Activated T-cell treated with anti-CD3 and anti-CD28 coated beads for 24 hours (primary cell): ENCODE results near the gene LILRA2.
"Not testable (repeated sequence)": the region's sequence is repeated elsewhere in the genome, so short reads cannot be mapped to it uniquely, and the experiment has no call there.

Experiments
- DNase-seq: peaks from one replicate; pipeline ENCODE4 v3.0.0-alpha.2; 2020; ENCODE audit warnings: low read depth

The LILRA2 gene

GRCh38 chr19:54609356-54609791, 35.8 kb downstream of the LILRA2 start:
- DNase-seq: no peak

DNA sequence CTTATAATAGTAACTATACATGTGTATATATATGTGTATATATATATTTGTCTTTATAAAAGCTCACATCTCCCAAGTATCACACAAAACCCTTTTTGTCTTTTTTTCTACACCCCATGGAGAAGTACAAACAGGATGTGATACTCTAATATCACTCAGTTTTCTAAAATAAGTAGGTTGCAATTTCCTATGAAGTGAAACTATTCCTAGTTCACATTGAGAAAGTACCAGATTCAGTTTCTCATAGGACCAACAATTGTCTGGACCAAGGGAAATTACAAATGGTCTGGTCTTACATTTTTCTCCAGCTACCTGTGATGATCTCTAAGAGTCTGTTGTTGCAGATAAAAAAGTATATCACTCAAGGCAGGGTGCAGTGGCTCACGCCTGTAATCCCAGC, 38.8 kb downstream of the LILRA2 start:
- no peak for DNase-seq

DNA sequence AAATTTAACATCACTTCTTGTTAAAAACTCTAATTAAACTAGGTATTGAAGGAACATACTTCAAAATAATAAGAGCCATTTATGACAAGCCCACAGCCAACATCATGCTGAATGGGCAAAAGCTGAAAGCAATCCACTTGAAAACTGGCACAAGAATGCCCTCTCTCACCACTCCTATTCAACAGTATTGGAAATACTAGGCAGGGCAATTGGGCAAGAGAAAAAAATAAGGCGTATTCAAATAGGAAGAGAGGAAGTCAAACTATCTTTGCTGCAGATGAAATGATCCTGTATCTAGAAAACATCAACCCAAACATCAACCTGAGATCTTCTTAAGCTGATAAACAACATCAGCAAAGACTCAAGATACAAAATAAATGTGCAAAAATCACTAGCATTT, 41.1 kb downstream of the LILRA2 start:
- no peak for DNase-seq

GRCh38 chr19:54616057-54616456, 42.5 kb downstream of the LILRA2 start:
- no peak for DNase-seq

- DNase-seq: no peak
These were observed 43.4 kb downstream of the LILRA2 start for GRCh38 chr19:54616821-54617560.

- no peak for DNase-seq
These were observed 46.9 kb downstream of the LILRA2 start for GRCh38 chr19:54620464-54620863.

- no peak for DNase-seq
These were observed 48.8 kb downstream of the LILRA2 start for GRCh38 chr19:54622431-54622830.

GRCh38 chr19:54624234-54624633, 50.6 kb downstream of the LILRA2 start:
- not testable (repeated sequence) for DNase-seq

GRCh38 chr19:54624934-54625730, 51.5 kb downstream of the LILRA2 start:
- not testable (repeated sequence) for DNase-seq

DNA sequence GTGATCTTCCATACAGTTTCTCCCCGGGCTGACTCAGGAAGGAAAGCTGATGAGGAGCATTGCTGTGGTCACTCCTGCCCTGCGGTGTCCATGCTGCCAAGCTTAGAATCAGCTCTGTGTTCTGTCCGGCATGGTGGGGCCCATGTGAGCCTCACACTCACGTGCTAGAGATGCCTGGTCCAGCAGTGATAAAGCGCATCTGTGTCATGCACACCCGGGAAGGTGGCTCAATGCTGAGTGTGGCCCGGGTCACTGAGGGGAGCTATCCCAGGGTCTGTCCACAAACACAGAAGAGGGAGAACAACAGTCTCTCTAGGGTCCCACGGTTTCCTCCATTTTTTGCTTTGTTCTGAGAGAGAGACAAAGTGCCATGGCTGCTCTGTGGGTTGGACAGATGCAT, 53.2 kb downstream of the LILRA2 start:
- DNase-seq: no peak

GRCh38 chr19:54627912-54628311, 54.3 kb downstream of the LILRA2 start:
- DNase-seq: not testable (repeated sequence)

DNA sequence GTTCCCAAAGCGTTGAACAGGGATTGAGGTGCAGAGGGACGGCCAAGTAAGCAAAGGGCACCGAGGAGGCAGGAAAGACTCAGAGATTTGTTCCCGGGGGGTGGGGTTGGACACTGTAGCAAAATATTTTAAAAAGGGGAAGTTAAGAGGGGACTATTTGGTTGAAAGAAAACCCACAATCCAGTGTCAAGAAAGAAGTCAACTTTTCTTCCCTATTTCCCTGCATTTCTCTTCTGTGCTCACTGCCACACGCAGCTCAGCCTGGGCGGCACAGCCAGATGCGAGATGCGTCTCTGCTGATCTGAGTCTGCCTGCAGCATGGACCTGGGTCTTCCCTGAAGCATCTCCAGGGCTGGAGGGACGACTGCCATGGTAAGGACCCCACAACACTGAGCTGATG, 56.7 kb downstream of the LILRA2 start, which contains the start of gene LILRB1:
LILRB1 (plus strand) TSS at position 223 of the 400 bp plus-strand sequence. CDS start 590 bp downstream, outside the sequence.
- DNase-seq: not testable (repeated sequence)

DNA sequence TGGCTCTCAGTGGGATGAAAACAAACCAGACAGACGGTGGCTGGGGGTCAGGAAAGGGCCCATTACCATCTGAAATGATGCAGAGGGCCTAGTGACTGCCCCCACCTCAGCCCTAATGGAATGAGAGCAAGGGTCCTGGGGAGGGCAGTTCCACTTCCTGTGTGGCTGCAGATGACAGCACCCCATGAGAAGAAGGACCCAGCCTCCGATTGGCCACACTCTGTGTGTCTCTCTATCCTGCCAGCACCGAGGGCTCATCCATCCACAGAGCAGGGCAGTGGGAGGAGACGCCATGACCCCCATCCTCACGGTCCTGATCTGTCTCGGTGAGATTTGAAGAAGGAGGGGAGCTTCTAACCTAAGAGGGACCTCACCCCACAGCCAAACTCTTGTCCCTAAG, 57.2 kb downstream of the LILRA2 start:
- DNase-seq: no peak

DNA sequence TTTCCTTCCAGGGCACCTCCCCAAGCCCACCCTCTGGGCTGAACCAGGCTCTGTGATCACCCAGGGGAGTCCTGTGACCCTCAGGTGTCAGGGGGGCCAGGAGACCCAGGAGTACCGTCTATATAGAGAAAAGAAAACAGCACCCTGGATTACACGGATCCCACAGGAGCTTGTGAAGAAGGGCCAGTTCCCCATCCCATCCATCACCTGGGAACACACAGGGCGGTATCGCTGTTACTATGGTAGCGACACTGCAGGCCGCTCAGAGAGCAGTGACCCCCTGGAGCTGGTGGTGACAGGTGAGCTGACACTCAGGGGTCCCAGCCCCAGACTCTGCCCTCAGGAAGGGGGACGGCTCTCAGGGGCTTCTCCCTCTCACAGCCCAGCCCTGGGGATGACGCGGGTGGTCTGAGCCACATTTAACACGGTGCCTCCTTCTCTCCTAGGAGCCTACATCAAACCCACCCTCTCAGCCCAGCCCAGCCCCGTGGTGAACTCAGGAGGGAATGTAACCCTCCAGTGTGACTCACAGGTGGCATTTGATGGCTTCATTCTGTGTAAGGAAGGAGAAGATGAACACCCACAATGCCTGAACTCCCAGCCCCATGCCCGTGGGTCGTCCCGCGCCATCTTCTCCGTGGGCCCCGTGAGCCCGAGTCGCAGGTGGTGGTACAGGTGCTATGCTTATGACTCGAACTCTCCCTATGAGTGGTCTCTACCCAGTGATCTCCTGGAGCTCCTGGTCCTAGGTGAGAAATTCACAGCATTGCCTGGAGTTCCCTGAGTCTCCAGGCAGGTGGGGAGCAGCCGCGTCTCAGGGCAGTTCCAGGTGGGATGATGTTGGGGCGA, 58.1 kb downstream of the LILRA2 start:
- not testable (repeated sequence) for DNase-seq

DNA sequence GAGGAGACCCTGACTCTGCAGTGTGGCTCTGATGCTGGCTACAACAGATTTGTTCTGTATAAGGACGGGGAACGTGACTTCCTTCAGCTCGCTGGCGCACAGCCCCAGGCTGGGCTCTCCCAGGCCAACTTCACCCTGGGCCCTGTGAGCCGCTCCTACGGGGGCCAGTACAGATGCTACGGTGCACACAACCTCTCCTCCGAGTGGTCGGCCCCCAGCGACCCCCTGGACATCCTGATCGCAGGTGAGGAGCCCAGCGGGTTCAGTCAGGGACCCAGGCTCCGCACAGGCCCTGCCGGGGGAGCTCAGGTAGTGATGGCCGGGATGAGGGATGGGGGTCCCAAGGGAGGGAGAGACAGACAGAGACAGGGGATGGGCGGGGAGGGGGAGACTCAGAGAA, 58.9 kb downstream of the LILRA2 start:
- not testable (repeated sequence) for DNase-seq

- no peak for DNase-seq
These were observed 59.8 kb downstream of the LILRA2 start for GRCh38 chr19:54633401-54633800.

DNA sequence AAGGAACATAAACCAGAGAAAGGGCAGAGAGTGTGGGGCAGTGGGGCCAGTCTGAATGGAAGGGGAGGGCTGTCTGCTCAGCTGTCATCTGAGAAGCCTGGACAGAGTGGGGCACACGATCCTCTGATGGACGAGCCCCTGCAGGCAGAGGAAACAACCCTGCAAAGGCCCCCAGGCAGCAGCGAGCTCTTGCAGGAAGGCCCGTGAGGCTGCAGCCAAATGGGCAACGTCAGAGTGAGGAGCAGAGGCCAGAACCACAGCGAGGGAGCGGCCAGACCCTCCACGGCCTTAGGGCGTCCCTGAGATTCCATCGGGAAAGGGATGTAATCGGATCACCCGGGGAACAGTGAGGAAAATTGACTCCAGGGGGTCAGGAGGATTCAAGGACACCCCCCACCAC, 62.5 kb downstream of the LILRA2 start:
- DNase-seq: not testable (repeated sequence)

DNA sequence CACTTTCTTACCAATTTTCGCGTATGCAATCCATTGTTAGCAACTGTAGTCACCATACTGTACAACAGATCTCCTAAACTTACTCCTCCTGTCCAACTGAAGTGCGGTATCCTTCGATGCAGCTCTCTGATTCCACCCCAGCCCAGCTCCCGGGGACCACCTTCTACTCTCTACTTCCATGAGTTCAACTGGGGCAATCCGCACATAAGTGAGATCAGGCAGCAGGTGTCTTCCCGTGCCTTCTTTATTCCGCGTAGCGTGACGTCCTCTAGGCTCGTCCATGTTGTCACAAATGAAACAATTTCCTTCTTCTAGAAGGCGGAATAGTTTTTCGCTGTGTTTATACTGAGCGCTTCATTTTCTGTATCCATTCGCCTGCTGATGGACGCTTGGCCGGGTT, 65.1 kb downstream of the LILRA2 start:
- no peak for DNase-seq
